Calu3 (cell line): ENCODE measurements around the gene CHD1L. TPM values are rescaled to one million over a fixed set of nuclear protein-coding genes. Genes with fewer than 3 reads are reported as not detected.
A peak's percentile ranks its signal among the peaks of the same experiment; 100 is the strongest.
"Not testable (repeated sequence)": the region's sequence is repeated elsewhere in the genome, so short reads cannot be mapped to it uniquely, and the experiment has no call there.

Source experiments
- Bru-seq: library from RNA; stranded (reverse); fragments of 400-500 nt; gene quantifications from one replicate; lab custom pipeline; 2021; lab: Mats Ljungman, UMichigan
- BruChase-seq, 2 experiments: library from RNA; stranded (reverse); fragments of 400-500 nt; gene quantifications; one replicate each; lab custom pipeline; 2021; lab: Mats Ljungman, UMichigan
- BruUV-seq: library from RNA; stranded (reverse); fragments of 400-500 nt; replicated peaks from 2 replicates; lab custom pipeline; 2021; lab: Mats Ljungman, UMichigan
- CTCF ChIA-PET: fragments of 300-600 bp; sonication (Branson Sonifier 250); formaldehyde crosslinking; loops from one replicate; lab custom pipeline; 2022; ENCODE audit warnings: antibody characterized with exemption; lab: Charles Lee
- DNase-seq: peaks from one replicate; pipeline ENCODE4 v3.0.0; 2022
- H3K27ac Mint-ChIP-seq: one replicate; pipeline ENCODE4 v1.8.0; 2022; ENCODE audit warnings: mixed read lengths; ENCODE audit not compliant: unreplicated experiment
- H3K27me3 Mint-ChIP-seq: one replicate; pipeline ENCODE4 v1.8.0; 2022; ENCODE audit warnings: mixed read lengths; ENCODE audit not compliant: unreplicated experiment
- H3K36me3 Mint-ChIP-seq: one replicate; pipeline ENCODE4 v1.8.0; 2022; ENCODE audit warnings: mild to moderate bottlenecking, moderate library complexity, mixed read lengths; ENCODE audit not compliant: insufficient read depth, unreplicated experiment
- H3K4me1 Mint-ChIP-seq: one replicate; pipeline ENCODE4 v1.8.0; 2022; ENCODE audit warnings: mild to moderate bottlenecking, low read depth, mixed read lengths; ENCODE audit not compliant: unreplicated experiment
- H3K4me3 Mint-ChIP-seq: one replicate; pipeline ENCODE4 v1.8.0; 2022; ENCODE audit warnings: mild to moderate bottlenecking, low read depth, moderate library complexity, mixed read lengths; ENCODE audit not compliant: unreplicated experiment
- H3K9me3 Mint-ChIP-seq: one replicate; pipeline ENCODE4 v1.8.0; 2022; ENCODE audit warnings: low read depth, mixed read lengths; ENCODE audit not compliant: unreplicated experiment
- CTCF ChIP-seq: fragments of 200-600 bp; IDR thresholded peaks from one replicate; pipeline ENCODE4 v1.8.0; 2022; ENCODE audit warnings: antibody characterized with exemption; ENCODE audit not compliant: unreplicated experiment
- intact Hi-C: fragments of 100-400 bp; cut with micrococcal nuclease; formaldehyde crosslinking; loops from one replicate; pipeline ENCODE4 v1.10.0; 2022; ENCODE audit not compliant: unreplicated experiment
- long read RNA-seq: library from polyadenylated mRNA; stranded (forward); transcript quantifications from one replicate; pipeline ENCODE4 v2.0.0, GENCODE V29; 2022
- total RNA-seq: library from RNA; stranded (reverse); gene quantifications from 2 replicates; pipeline ENCODE4 v1.2.3, GENCODE V29; 2022

The CHD1L gene
- total RNA-seq (32.6 and 34.2 TPM in 2 replicates), Bru-seq, nascent RNA (percentile 79 among the genes with signal in this experiment), BruChase-seq, experiment 1, labeled RNA remaining after a 6-hour chase (percentile 72 among the genes with signal in this experiment), BruChase-seq, experiment 2, labeled RNA remaining after a 2-hour chase (percentile 77 among the genes with signal in this experiment)
- long read RNA-seq, transcript CHD1L-202 (23 exons, 2,967 nt) = major isoform, 21 of 37 reads
- long read RNA-seq, partial matches to known transcripts = 1 of 37 reads
- long read RNA-seq, other reads (novel, unspliced or antisense) = 12 of 37 reads

DNA sequence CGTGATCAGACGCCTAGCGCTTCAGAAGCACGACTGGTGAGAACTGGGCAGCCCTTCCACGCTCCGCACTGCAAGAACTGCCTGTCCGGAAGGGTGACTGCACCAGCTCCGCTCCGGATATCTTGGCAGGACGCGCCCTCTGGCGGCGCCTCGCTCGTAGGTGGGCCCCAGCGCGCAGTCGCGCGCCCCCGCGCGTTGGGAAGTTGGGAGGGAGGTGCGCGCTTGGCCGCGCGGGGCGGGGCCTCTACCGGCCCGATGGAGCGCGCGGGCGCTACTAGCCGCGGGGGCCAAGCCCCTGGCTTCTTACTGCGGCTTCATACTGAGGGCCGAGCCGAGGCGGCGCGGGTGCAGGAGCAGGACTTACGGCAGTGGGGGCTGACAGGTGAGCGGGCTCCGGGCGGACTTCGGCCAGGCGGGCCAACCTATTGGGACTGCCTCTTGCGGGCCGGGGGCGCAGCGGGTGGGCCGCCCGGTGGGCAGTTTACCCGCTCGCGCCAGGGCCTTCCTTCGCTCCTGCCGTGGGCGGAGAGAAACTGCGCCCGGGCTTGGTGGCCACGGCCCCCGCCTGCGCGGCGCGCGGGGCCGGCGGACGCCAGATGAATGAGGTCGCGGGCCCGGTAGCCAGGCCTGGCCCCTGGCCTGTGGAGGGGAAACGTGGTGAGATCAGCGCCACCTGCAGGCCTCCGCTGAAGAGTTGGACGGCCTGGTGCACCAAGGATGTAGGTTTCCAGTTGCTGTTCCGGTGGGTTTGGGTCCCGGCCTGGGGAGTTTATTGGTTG lies at the start of gene CHD1L:
TSS of gene CHD1L (plus strand) at position 236 of the 779 bp plus-strand sequence. CDS start at position 256, 20 bp downstream.
- peak; percentile 93 for TF ChIP-seq CTCF
- H3K27ac Mint-ChIP-seq = peak within 1 kb of the TSS; percentile 35
- intact Hi-C loops = loop anchor here (1.0 to 5.0 kb wide), 2 partner anchors 70 to 145 kb away; partner anchors contain the start of gene PRKAB2

DNA sequence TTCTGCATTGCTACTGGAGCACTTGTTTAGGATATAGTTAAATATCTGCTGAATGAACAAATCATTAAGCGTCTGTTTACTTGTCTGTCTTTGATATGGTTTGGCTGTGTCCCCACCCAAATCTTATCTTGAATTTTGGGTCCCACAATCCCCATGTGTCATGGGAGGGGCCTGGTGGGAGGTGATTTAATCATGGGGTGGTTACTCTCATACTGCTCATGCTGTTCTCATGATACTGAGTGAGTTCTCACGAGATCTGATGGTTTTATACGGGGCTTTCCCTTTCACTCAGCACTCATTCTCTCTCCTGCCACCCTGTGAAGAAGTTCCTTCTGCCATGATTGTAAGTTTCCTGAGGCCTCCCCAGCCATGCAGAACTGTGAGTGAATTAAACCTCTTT lies 45.2 kb upstream of the CHD1L start:
- DNase-seq, H3K27me3 Mint-ChIP-seq, H3K9me3 Mint-ChIP-seq, H3K4me1 Mint-ChIP-seq, H3K4me3 Mint-ChIP-seq, BruUV-seq, CTCF ChIA-PET, intact Hi-C loops, H3K27ac Mint-ChIP-seq, H3K36me3 Mint-ChIP-seq: not testable (repeated sequence)

More for the DNA sequence above, at the start of gene CHD1L:
- Mint-ChIP-seq H3K4me1 (peaks cover 59% of the 10 kb centered on the region), H3K27me3 (no peaks in the 10 kb centered on the region), H3K4me3 (peak within 1 kb of the TSS; percentile 67), H3K36me3 (peaks cover 18% of the 10 kb centered on the region), H3K9me3 (no peaks in the 10 kb centered on the region)
- CTCF ChIA-PET = interaction anchor here (0.6 to 1.3 kb wide), 11 partner anchors 11 to 147 kb away, joined by 3 to 13 read pairs (median 4); partner anchors contain the start of genes FMO5 and PRKAB2
- BruUV-seq = no TSS peak
- peak; percentile 97 for DNase-seq

GRCh38 chr1:147201276-147201675 lies 41.2 kb upstream of the CHD1L start:
- CTCF ChIA-PET = interaction anchor here (0.8 kb wide), 1 partner anchor 28 kb away, joined by 3 read pairs; no protein-coding TSS in a partner anchor
- Mint-ChIP-seq H3K27ac (no peak overlapping the region), H3K36me3 (no peaks in the 10 kb centered on the region), H3K27me3 (no peaks in the 10 kb centered on the region), H3K4me3 (no peak overlapping the region), H3K9me3 (no peaks in the 10 kb centered on the region), H3K4me1 (no peaks in the 10 kb centered on the region)
- TF ChIP-seq CTCF = no peak
- intact Hi-C loops = no loop called here
- DNase-seq = no peak
- no TSS peak for BruUV-seq

DNA sequence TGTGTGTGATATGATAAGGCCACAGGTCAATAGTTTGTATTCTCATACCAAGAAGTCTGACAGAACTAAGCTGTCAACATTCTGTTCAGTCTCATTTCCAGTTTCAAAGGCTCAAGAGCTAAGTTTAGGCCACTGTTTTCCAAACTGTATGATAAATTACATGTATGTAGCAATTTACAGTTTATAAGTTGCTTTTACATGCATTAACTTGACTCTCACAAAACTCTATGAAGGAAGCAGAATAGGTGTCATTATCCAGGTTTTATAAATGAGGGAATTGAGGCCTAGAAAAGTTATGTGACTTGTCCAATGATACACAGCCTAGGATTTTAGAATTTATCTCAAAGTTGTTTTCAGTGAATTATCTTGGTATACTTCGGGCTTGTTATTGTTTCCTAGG lies 40.7 kb upstream of the CHD1L start:
- Mint-ChIP-seq H3K9me3 (no peaks in the 10 kb centered on the region), H3K4me3 (no peak overlapping the region), H3K4me1 (no peaks in the 10 kb centered on the region), H3K27ac (no peak overlapping the region), H3K27me3 (no peaks in the 10 kb centered on the region), H3K36me3 (no peaks in the 10 kb centered on the region)
- intact Hi-C loops = no loop called here
- CTCF ChIA-PET = no interaction called here
- TF ChIP-seq CTCF = no peak
- BruUV-seq = no TSS peak
- no peak for DNase-seq
